KMS-11 (cell line): ENCODE data around the gene ANXA4.
"Not testable (repeated sequence)": the region's sequence is repeated elsewhere in the genome, so short reads cannot be mapped to it uniquely, and the experiment has no call there.

Source experiments
- H2AFZ ChIP-seq: fragments of 200-600 bp; sonication (generic); 2 replicates; pipeline ENCODE4 v1.6.1; 2016; ENCODE audit warnings: antibody characterized with exemption, mixed run types, low read depth
- H3K27ac ChIP-seq: fragments of 200-600 bp; sonication (generic); 2 replicates; pipeline ENCODE4 v1.6.1; 2016; ENCODE audit warnings: mild to moderate bottlenecking, mixed run types
- H3K27me3 ChIP-seq: fragments of 200-600 bp; sonication (generic); 2 replicates; pipeline ENCODE4 v1.6.1; 2017; ENCODE audit warnings: mild to moderate bottlenecking, low read depth, mixed run types, moderate library complexity; ENCODE audit not compliant: insufficient read depth
- H3K36me3 ChIP-seq: fragments of 200-600 bp; sonication (generic); 2 replicates; pipeline ENCODE4 v1.6.1; 2017; ENCODE audit warnings: mild to moderate bottlenecking, mixed run types; ENCODE audit not compliant: insufficient read depth
- H3K4me1 ChIP-seq: fragments of 200-600 bp; sonication (generic); 2 replicates; pipeline ENCODE4 v1.6.1; 2016; ENCODE audit warnings: mild to moderate bottlenecking, low read depth, mixed run types; ENCODE audit not compliant: poor library complexity, severe bottlenecking
- H3K4me2 ChIP-seq: fragments of 200-600 bp; sonication (generic); 2 replicates; pipeline ENCODE4 v1.7.0; 2016; ENCODE audit warnings: mild to moderate bottlenecking, mixed run types
- H3K4me3 ChIP-seq: fragments of 200-600 bp; sonication (generic); IDR thresholded peaks from 2 replicates; pipeline ENCODE4 v1.6.1; 2017; ENCODE audit warnings: low read depth, low read length, mixed read lengths; ENCODE audit not compliant: insufficient read depth
- H3K79me2 ChIP-seq: fragments of 200-600 bp; sonication (generic); 2 replicates; pipeline ENCODE4 v1.6.1; 2016; ENCODE audit warnings: low read depth, mixed run types; ENCODE audit not compliant: insufficient read depth
- H3K9ac ChIP-seq: fragments of 200-600 bp; sonication (generic); 2 replicates; pipeline ENCODE4 v1.6.1; 2016; ENCODE audit warnings: mild to moderate bottlenecking, mixed run types
- H4K20me1 ChIP-seq: fragments of 200-600 bp; sonication (generic); 2 replicates; pipeline ENCODE4 v1.6.1; 2016; ENCODE audit warnings: mild to moderate bottlenecking, mixed run types; ENCODE audit not compliant: insufficient read depth
- TF ChIP-seq, protein P1 (sequence below): fragments of 200-600 bp; sonication (generic); conservative IDR thresholded peaks from 2 replicates; pipeline ENCODE4 v1.6.1; 2017; ENCODE audit warnings: low read depth, mild to moderate bottlenecking, antibody characterized with exemption, low read length, moderate library complexity, mixed read lengths

Gene ANXA4

DNA sequence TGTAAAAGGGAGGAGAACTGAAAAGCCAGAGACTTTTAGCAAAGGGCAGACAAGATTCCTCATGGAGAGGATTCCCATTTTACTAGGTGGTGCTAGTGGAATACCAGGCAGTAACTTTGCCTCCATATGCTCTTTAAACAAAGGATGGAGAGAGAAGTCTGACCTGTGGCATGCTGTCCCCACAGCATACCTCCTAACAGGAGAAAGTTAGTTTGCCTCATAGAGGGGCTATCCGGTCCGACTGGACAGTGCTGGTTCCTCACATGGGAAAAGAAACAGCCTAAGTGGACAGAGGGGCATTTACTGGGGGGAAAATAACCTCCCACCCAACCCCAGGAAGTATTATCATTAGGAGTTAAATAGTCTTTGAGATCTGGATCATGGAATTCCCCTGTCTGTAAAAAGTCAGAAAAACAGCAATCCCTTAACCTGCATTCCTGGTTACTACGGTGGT lies 55.9 kb downstream of the ANXA4 start:
- Histone ChIP-seq H2AFZ (peak overlapping the region; percentile 54; the same call in 1 of the 2 replicates), H3K4me3 (peak overlapping the region; percentile 71)

GRCh38 chr2:69798290-69798908 lies 56.5 kb downstream of the ANXA4 start:
- Histone ChIP-seq H3K79me2 (no peaks in the 10 kb centered on the region), H3K27ac (peak overlapping the region; percentile 76), H2AFZ (peak overlapping the region; percentile 54; the same call in 1 of the 2 replicates), H3K36me3 (no peaks in the 10 kb centered on the region), H3K9ac (peak overlapping the region; percentile 39; the same call in 1 of the 2 replicates), H3K27me3 (no peaks in the 10 kb centered on the region), H4K20me1 (no peaks in the 10 kb centered on the region), H3K4me1 (peaks cover 56% of the 10 kb centered on the region), H3K4me2 (peak overlapping the region; percentile 87), H3K4me3 (peak overlapping the region; percentile 71)
- TF ChIP-seq, protein P1, sequence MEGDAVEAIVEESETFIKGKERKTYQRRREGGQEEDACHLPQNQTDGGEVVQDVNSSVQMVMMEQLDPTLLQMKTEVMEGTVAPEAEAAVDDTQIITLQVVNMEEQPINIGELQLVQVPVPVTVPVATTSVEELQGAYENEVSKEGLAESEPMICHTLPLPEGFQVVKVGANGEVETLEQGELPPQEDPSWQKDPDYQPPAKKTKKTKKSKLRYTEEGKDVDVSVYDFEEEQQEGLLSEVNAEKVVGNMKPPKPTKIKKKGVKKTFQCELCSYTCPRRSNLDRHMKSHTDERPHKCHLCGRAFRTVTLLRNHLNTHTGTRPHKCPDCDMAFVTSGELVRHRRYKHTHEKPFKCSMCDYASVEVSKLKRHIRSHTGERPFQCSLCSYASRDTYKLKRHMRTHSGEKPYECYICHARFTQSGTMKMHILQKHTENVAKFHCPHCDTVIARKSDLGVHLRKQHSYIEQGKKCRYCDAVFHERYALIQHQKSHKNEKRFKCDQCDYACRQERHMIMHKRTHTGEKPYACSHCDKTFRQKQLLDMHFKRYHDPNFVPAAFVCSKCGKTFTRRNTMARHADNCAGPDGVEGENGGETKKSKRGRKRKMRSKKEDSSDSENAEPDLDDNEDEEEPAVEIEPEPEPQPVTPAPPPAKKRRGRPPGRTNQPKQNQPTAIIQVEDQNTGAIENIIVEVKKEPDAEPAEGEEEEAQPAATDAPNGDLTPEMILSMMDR: no peak

More for the DNA sequence above, 55.9 kb downstream of the ANXA4 start:
- no peaks in the 10 kb centered on the region for H3K79me2 ChIP-seq
- H3K4me2 ChIP-seq: peak overlapping the region; percentile 87
- H3K4me1 ChIP-seq: peaks cover 51% of the 10 kb centered on the region
- H3K27me3 ChIP-seq: no peaks in the 10 kb centered on the region
- no peaks in the 10 kb centered on the region for H3K36me3 ChIP-seq
- peak overlapping the region; percentile 39; the same call in 1 of the 2 replicates for H3K9ac ChIP-seq
- no peaks in the 10 kb centered on the region for H4K20me1 ChIP-seq
- H3K27ac ChIP-seq: peak overlapping the region; percentile 76
- TF ChIP-seq, protein P1: no peak

- H3K4me1 ChIP-seq: peaks cover 59% of the 10 kb centered on the region
- no peaks in the 10 kb centered on the region for H3K27me3 ChIP-seq
- peak overlapping the region; percentile 54; the same call in 1 of the 2 replicates for H2AFZ ChIP-seq
- peak overlapping the region; percentile 39; the same call in 1 of the 2 replicates for H3K9ac ChIP-seq
- H4K20me1 ChIP-seq: no peaks in the 10 kb centered on the region
- peak overlapping the region; percentile 87 for H3K4me2 ChIP-seq
- H3K79me2 ChIP-seq: no peaks in the 10 kb centered on the region
- peak overlapping the region; percentile 71 for H3K4me3 ChIP-seq
- TF ChIP-seq, protein P1: no peak
- H3K36me3 ChIP-seq: no peaks in the 10 kb centered on the region
- peak overlapping the region; percentile 76 for H3K27ac ChIP-seq
Observed at GRCh38 chr2:69798909-69799526, 57.1 kb downstream of the ANXA4 start.

GRCh38 chr2:69801745-69802290 lies 59.9 kb downstream of the ANXA4 start:
- Histone ChIP-seq H3K27ac (no peak overlapping the region), H3K4me2 (no peak overlapping the region), H3K9ac (no peak overlapping the region), H3K4me3 (no peak overlapping the region), H4K20me1 (no peaks in the 10 kb centered on the region), H3K4me1 (peaks cover 52% of the 10 kb centered on the region), H2AFZ (no peak overlapping the region), H3K36me3 (no peaks in the 10 kb centered on the region), H3K27me3 (no peaks in the 10 kb centered on the region), H3K79me2 (no peaks in the 10 kb centered on the region)
- TF ChIP-seq, protein P1: no peak

DNA sequence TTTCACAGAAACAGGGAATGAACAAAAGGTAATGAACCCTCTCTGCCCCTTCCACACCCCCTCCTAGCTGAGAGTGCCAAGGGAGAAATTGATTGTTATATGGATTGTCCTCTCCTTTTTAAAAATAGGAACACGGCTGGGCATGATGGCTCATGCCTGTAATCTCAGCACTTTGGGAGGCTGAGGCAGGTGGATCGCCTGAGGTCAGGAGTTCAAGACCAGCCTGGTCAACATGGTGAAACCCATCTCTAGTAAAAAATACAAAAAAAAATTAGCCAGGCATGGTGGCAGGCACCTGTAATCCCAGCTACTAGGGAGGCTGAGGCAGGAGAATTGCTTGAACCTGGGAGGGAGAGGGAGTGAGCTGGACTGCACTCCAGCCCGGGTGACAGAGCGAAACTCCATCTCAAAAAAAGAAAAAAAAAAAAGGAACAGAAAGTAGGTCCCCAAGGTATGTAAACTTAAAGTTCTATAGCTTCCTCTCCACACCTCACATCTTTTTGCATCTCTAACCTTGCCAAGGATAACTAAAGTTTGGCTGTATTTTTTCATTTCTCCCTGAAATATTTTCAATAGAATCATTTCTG lies 60.9 kb downstream of the ANXA4 start:
- H4K20me1 ChIP-seq, H3K9ac ChIP-seq, H3K27ac ChIP-seq, H2AFZ ChIP-seq, H3K4me2 ChIP-seq, H3K27me3 ChIP-seq, H3K4me3 ChIP-seq, H3K79me2 ChIP-seq, H3K36me3 ChIP-seq: not testable (repeated sequence)
- H3K4me1 ChIP-seq: peaks cover 41% of the 10 kb centered on the region
